ENCODE results near the gene DHRS4L2.

The DHRS4L2 gene

DNA sequence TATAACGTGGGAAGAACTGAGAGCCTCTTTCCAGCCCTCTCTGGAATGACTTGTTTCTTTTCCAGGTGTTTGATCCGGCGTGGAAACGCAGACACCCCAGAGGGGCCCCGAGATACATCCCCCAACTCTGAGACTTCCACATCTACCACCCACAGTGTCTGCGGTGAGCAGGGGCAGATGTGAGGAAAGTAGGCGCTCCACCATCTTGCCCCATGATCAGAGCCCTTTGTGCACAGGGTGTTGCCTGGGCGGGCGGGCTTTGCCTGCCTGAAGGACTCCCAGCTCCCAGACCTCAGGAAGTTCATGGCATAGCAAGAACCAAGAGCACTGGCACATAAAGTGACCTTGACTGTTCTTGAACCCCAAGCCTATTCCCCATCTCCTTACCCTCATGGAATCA lies 65.9 kb downstream of the DHRS4L2 start:
- no peak for DNase-seq (ENCODE audit: low read depth)
